ENCODE data around the gene MIPEP. TPM values are rescaled to one million over a fixed set of nuclear protein-coding genes. Genes with fewer than 3 reads are reported as not detected.

MIPEP gene
- polyA plus RNA-seq, 1 donor (not counting 4 experiments of a cell fraction or from before 2014, with no cell fraction given) = 35.0 TPM

DNA sequence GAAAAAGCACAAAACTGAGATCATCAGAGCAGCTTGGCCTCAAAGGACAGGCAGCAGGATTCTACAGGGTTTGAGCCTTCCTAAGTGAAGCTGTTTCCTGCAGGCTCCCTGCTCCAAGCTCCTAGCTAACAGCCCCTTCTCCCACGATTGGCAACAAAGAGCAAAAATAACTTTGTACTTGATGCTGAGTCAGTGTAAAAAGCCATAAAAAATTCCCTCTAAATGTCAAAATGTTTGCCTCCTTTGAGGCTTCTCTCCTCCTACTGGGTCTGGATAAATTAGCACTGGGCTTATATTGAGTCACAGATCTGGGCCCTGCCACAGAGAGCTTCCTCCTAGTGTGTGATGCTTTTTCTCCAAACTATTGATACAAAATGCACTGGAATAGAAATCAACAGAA is 165.7 kb downstream of the MIPEP start:
- H3K9me1 ChIP-seq (ENCODE audit: control insufficient read depth, extremely low read depth, insufficient read depth, low read length) = no peaks in the 10 kb centered on the region
- no peak overlapping the region for H3K9ac ChIP-seq (ENCODE audit: control insufficient read depth, extremely low read depth, insufficient read depth, low read length)
- H3K9me3 ChIP-seq (ENCODE audit: control insufficient read depth, low read depth, low read length) = no peaks in the 10 kb centered on the region
- H3K36me3 ChIP-seq (ENCODE audit: control insufficient read depth in 2 of 2, extremely low read depth in 1 of 2, insufficient read depth in 2 of 2, low read length in 2 of 2) = no peaks in the 10 kb centered on the region
- DNase-seq (ENCODE audit: low read depth, low spot score) (no peak), FAIRE-seq (no peak)
- dilution Hi-C loops (cut with MboI; ENCODE audit: extremely low pct_ligation_motif_present, low sequenced_read_pairs) = no loop called here
- no peak overlapping the region for H3K4me3 ChIP-seq (ENCODE audit: control insufficient read depth in 2 of 3, extremely low read depth in 1 of 3, insufficient read depth in 2 of 3, low read depth in 1 of 3, low read length in 3 of 3)
- no peak overlapping the region for H2AFZ ChIP-seq (ENCODE audit: control insufficient read depth, low read length)
- no peak overlapping the region for H3K4me2 ChIP-seq (ENCODE audit: control insufficient read depth, extremely low read depth, insufficient read depth, low read depth, low read length)
- no peak overlapping the region for H3K27ac ChIP-seq (ENCODE audit: control insufficient read depth, insufficient read depth, low read length)
- no peaks in the 10 kb centered on the region for H3K27me3 ChIP-seq (ENCODE audit: control insufficient read depth, extremely low read depth, insufficient read depth, low read length)
- TF ChIP-seq EZH2 (IDR thresholded peaks at IDR 0.05; ENCODE audit: low read length) = no peak
- TF ChIP-seq, protein P1, sequence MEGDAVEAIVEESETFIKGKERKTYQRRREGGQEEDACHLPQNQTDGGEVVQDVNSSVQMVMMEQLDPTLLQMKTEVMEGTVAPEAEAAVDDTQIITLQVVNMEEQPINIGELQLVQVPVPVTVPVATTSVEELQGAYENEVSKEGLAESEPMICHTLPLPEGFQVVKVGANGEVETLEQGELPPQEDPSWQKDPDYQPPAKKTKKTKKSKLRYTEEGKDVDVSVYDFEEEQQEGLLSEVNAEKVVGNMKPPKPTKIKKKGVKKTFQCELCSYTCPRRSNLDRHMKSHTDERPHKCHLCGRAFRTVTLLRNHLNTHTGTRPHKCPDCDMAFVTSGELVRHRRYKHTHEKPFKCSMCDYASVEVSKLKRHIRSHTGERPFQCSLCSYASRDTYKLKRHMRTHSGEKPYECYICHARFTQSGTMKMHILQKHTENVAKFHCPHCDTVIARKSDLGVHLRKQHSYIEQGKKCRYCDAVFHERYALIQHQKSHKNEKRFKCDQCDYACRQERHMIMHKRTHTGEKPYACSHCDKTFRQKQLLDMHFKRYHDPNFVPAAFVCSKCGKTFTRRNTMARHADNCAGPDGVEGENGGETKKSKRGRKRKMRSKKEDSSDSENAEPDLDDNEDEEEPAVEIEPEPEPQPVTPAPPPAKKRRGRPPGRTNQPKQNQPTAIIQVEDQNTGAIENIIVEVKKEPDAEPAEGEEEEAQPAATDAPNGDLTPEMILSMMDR (optimal IDR thresholded peaks at IDR 0.05 in 1 of 3, IDR thresholded peaks at IDR 0.05 in 1 of 3, conservative IDR thresholded peaks at IDR 0.05 in 1 of 3; ENCODE audit: extremely low read depth in 1 of 3, insufficient read depth in 2 of 3, low read length in 3 of 3) = no peak
- no peaks in the 10 kb centered on the region for H3K4me1 ChIP-seq (ENCODE audit: control insufficient read depth, extremely low read depth, insufficient read depth, low read length)
- no peaks in the 10 kb centered on the region for H3K79me2 ChIP-seq (ENCODE audit: control insufficient read depth, insufficient read depth, low read length)
- H4K20me1 ChIP-seq (ENCODE audit: control insufficient read depth, extremely low read depth, insufficient read depth, low read length) = no peaks in the 10 kb centered on the region

DNA sequence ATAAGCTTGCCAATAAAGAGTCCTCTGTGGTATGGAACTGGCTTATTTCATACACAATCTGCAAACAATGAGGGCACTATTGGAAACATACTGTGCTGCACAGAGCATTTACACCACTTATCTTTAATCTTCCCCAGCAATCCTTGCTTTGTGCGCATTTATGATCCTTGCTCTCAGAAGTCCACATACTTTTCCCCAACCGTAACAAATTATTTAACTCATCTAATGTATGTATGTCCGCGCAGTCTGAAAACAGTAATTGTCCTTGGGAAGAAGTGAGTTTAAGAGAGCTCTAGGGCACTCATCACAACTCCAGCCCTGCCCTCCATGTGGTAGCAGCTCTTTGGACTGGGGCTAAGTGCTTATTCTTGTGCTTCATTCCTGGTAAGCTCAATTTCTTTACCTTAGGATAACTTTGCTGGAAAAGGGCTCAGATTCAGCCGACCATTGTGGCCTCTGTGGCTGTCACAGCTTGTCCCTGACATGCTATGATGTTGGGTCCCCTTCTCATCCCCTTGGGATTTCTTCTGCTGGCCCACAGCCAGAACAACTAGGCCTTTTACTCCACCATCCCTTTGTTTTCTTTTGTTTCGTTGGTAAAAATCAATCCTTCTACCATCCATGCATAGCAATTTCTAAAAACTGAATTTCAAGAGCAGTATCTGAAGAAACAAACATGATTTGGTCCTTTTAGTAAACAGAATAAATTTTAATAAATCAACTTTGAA is 166.3 kb downstream of the MIPEP start:
- TF ChIP-seq EZH2 (IDR thresholded peaks at IDR 0.05; ENCODE audit: low read length) = no peak
- TF ChIP-seq, protein P1 (optimal IDR thresholded peaks at IDR 0.05 in 1 of 3, IDR thresholded peaks at IDR 0.05 in 1 of 3, conservative IDR thresholded peaks at IDR 0.05 in 1 of 3; ENCODE audit: extremely low read depth in 1 of 3, insufficient read depth in 2 of 3, low read length in 3 of 3) = no peak
- dilution Hi-C loops (cut with MboI; ENCODE audit: extremely low pct_ligation_motif_present, low sequenced_read_pairs) = no loop called here
- H3K4me3 ChIP-seq (ENCODE audit: control insufficient read depth in 2 of 3, extremely low read depth in 1 of 3, insufficient read depth in 2 of 3, low read depth in 1 of 3, low read length in 3 of 3) = no peak overlapping the region
- H3K4me2 ChIP-seq (ENCODE audit: control insufficient read depth, extremely low read depth, insufficient read depth, low read depth, low read length) = no peak overlapping the region
- no peaks in the 10 kb centered on the region for H3K27me3 ChIP-seq (ENCODE audit: control insufficient read depth, extremely low read depth, insufficient read depth, low read length)
- FAIRE-seq (no peak), DNase-seq (ENCODE audit: low read depth, low spot score) (no peak)
- H3K9me3 ChIP-seq (ENCODE audit: control insufficient read depth, low read depth, low read length) = no peaks in the 10 kb centered on the region
- no peaks in the 10 kb centered on the region for H3K4me1 ChIP-seq (ENCODE audit: control insufficient read depth, extremely low read depth, insufficient read depth, low read length)
- H3K36me3 ChIP-seq (ENCODE audit: control insufficient read depth in 2 of 2, extremely low read depth in 1 of 2, insufficient read depth in 2 of 2, low read length in 2 of 2) = no peaks in the 10 kb centered on the region
- H3K9ac ChIP-seq (ENCODE audit: control insufficient read depth, extremely low read depth, insufficient read depth, low read length) = no peak overlapping the region
- no peaks in the 10 kb centered on the region for H4K20me1 ChIP-seq (ENCODE audit: control insufficient read depth, extremely low read depth, insufficient read depth, low read length)
- no peak overlapping the region for H2AFZ ChIP-seq (ENCODE audit: control insufficient read depth, low read length)
- no peaks in the 10 kb centered on the region for H3K79me2 ChIP-seq (ENCODE audit: control insufficient read depth, insufficient read depth, low read length)
- H3K9me1 ChIP-seq (ENCODE audit: control insufficient read depth, extremely low read depth, insufficient read depth, low read length) = no peaks in the 10 kb centered on the region
- no peak overlapping the region for H3K27ac ChIP-seq (ENCODE audit: control insufficient read depth, insufficient read depth, low read length)
